ENCODE data around the gene NUAK2. TPM values are rescaled to one million over a fixed set of nuclear protein-coding genes. Genes with fewer than 3 reads are reported as not detected.

NUAK2 gene
- total RNA-seq, 1 experiment from 2014 or later, result 3.9 TPM

DNA sequence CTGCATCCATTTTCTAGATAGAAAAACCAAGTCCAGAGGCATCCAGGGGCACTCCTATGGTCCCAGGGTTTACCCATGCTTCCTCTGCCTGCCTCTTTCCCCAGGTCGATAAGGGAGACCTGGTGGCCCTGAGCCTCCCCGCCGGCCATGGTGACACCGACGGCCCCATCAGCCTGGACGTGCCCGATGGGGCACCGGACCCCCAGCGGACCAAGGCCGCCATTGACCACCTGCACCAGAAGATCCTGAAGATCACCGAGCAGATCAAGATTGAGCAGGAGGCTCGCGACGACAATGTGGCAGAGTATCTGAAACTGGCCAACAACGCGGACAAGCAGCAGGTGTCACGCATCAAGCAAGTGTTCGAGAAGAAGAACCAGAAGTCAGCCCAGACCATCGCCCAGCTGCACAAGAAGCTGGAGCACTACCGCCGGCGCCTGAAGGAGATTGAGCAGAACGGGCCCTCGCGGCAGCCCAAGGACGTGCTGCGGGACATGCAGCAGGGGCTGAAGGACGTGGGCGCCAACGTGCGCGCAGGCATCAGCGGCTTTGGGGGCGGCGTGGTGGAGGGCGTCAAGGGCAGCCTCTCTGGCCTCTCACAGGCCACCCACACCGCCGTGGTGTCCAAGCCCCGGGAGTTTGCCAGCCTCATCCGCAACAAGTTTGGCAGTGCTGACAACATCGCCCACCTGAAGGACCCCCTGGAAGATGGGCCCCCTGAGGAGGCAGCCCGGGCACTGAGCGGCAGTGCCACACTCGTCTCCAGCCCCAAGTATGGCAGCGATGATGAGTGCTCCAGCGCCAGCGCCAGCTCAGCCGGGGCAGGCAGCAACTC is 52.5 kb downstream of the NUAK2 start:
- Histone ChIP-seq H3F3A (ENCODE audit: insufficient read depth, low read depth) (no peaks in the 10 kb centered on the region; the same call in 1 of the 2 replicates), H2AFZ (no peak overlapping the region), H3K27ac (no peak overlapping the region), H3K4me3 (no peak overlapping the region), H3K36me3 (ENCODE audit: low read depth) (no peaks in the 10 kb centered on the region), H3K4me2 (no peak overlapping the region), H3K27me3 (ENCODE audit: insufficient read depth, low read depth) (no peaks in the 10 kb centered on the region), H4K20me1 (ENCODE audit: insufficient read depth) (no peaks in the 10 kb centered on the region), H3K9me3 (ENCODE audit: insufficient read depth, low read depth) (no peaks in the 10 kb centered on the region), H3K79me2 (ENCODE audit: low read depth) (no peaks in the 10 kb centered on the region), H3K9me2 (ENCODE audit: insufficient read depth) (no peaks in the 10 kb centered on the region), H3K4me1 (replicated peaks; ENCODE audit: insufficient read depth) (peaks cover 5% of the 10 kb centered on the region)
- TF ChIP-seq EZH2 (IDR thresholded peaks at IDR 0.05; ENCODE audit: low read depth), result no peak
- TF ChIP-seq, protein P1, sequence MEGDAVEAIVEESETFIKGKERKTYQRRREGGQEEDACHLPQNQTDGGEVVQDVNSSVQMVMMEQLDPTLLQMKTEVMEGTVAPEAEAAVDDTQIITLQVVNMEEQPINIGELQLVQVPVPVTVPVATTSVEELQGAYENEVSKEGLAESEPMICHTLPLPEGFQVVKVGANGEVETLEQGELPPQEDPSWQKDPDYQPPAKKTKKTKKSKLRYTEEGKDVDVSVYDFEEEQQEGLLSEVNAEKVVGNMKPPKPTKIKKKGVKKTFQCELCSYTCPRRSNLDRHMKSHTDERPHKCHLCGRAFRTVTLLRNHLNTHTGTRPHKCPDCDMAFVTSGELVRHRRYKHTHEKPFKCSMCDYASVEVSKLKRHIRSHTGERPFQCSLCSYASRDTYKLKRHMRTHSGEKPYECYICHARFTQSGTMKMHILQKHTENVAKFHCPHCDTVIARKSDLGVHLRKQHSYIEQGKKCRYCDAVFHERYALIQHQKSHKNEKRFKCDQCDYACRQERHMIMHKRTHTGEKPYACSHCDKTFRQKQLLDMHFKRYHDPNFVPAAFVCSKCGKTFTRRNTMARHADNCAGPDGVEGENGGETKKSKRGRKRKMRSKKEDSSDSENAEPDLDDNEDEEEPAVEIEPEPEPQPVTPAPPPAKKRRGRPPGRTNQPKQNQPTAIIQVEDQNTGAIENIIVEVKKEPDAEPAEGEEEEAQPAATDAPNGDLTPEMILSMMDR (conservative IDR thresholded peaks at IDR 0.05), result no peak
- ChIA-PET POLR2A (ENCODE audit: unreplicated experiment) (no interaction called here), CTCF (no interaction called here)
- DNase-seq, result no peak
- no TSS peak for BruUV-seq (replicated peaks)
- intact Hi-C loops (cut with micrococcal nuclease; ENCODE audit: unreplicated experiment), result no loop called here

DNA sequence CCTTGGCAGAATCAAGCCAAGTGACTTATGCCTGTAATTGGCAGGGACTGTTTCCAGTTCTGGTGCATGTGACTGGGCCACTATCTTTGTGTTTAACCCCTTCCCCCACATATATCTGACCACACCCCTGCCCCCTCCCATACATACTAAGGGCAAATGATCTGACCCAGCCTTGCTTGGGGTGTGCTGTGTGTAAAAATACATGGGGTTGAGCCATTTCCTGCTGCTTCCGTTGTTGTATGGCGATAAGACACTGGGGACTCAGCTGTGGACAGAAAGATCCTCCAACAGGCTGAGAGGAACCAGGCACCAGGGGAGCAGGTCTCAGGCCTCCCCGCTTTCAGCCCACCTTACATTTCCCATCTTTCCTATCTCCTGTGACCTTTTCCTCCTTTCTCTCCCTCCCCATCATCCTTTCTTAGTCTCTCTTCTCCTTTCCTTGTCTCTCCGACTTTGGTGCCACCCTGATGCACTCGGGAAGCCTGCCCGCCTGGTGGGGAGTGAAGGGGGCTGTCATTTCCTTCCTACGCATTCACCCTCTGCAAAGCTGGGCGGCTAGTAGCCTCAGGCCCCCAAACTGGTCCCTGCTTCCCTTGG is 54.1 kb downstream of the NUAK2 start:
- POLR2A ChIA-PET (ENCODE audit: unreplicated experiment), result interaction anchor here (0.6 kb wide), 1 partner anchor 378 kb away, joined by 11 read pairs; no protein-coding TSS in a partner anchor

DNA sequence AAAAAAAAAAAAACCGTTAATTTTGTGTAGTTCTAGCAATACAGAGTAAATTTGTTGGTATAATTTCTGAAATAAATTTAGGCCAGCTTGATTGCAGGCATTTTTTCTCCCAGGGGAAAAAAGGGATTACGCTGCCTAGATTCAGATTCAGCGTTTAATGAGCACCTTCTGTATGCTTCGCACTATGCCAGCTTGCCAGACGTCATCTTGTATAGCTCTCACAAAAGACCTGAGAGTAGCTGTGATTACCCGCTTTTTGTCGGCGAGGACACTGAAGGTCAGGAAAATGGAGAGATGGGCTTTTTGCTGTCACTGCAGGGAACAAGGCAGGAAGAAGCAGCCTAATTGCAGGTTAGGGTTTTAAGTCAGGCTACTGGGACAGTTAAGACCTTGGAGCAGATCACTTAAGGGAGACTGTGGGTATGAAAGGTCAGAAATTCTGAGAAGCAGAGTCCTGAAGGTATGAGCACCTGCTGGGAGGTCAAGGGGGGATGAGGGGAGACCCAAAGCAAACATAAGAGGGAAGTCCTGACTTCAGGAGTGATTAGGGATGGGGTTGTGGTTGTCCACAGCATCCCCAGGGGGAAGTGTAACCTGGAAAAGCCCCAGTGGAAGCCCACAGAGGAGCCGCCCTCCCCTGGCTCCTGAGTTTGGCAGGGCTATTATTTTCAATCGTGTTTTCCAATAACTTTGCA is 54.8 kb downstream of the NUAK2 start:
- no TSS peak for BruUV-seq (replicated peaks)
- Histone ChIP-seq H3K9me2 (ENCODE audit: insufficient read depth) (no peaks in the 10 kb centered on the region), H3K9me3 (ENCODE audit: insufficient read depth, low read depth) (no peaks in the 10 kb centered on the region), H3K36me3 (ENCODE audit: low read depth) (no peaks in the 10 kb centered on the region), H3K4me2 (no peak overlapping the region), H2AFZ (no peak overlapping the region), H3K79me2 (ENCODE audit: low read depth) (no peaks in the 10 kb centered on the region), H3K27me3 (ENCODE audit: insufficient read depth, low read depth) (no peaks in the 10 kb centered on the region), H4K20me1 (ENCODE audit: insufficient read depth) (no peaks in the 10 kb centered on the region), H3K4me3 (no peak overlapping the region), H3K4me1 (replicated peaks; ENCODE audit: insufficient read depth) (peaks cover 5% of the 10 kb centered on the region; the same call in 1 of the 2 replicates), H3K27ac (no peak overlapping the region), H3F3A (ENCODE audit: insufficient read depth, low read depth) (peaks cover 5% of the 10 kb centered on the region; the same call in 1 of the 2 replicates)
- ChIA-PET POLR2A (ENCODE audit: unreplicated experiment) (interaction anchor here (0.6 kb wide), 1 partner anchor 379 kb away, joined by 11 read pairs; no protein-coding TSS in a partner anchor), CTCF (interaction anchor here (0.7 kb wide), 1 partner anchor 37 kb away, joined by 3 read pairs; no protein-coding TSS in a partner anchor)
- TF ChIP-seq, protein P1 (conservative IDR thresholded peaks at IDR 0.05), result no peak
- intact Hi-C loops (cut with micrococcal nuclease; ENCODE audit: unreplicated experiment), result no loop called here
- no peak for DNase-seq

More for the DNA sequence above, 54.1 kb downstream of the NUAK2 start:
- H3K27me3 ChIP-seq (ENCODE audit: insufficient read depth, low read depth), result no peaks in the 10 kb centered on the region
- CTCF ChIA-PET, result no interaction called here
- no peaks in the 10 kb centered on the region for H3K36me3 ChIP-seq (ENCODE audit: low read depth)
- no peak overlapping the region for H2AFZ ChIP-seq
- H3K4me3 ChIP-seq, result no peak overlapping the region
- no peaks in the 10 kb centered on the region for H4K20me1 ChIP-seq (ENCODE audit: insufficient read depth)
- no TSS peak for BruUV-seq (replicated peaks)
- TF ChIP-seq EZH2 (IDR thresholded peaks at IDR 0.05; ENCODE audit: low read depth), result no peak
- TF ChIP-seq, protein P1 (conservative IDR thresholded peaks at IDR 0.05), result no peak
- no peak for DNase-seq
- H3K27ac ChIP-seq, result no peak overlapping the region
- H3K79me2 ChIP-seq (ENCODE audit: low read depth), result no peaks in the 10 kb centered on the region
- H3F3A ChIP-seq (ENCODE audit: insufficient read depth, low read depth), result peaks cover 5% of the 10 kb centered on the region; the same call in 1 of the 2 replicates
- no peaks in the 10 kb centered on the region for H3K9me2 ChIP-seq (ENCODE audit: insufficient read depth)
- H3K9me3 ChIP-seq (ENCODE audit: insufficient read depth, low read depth), result no peaks in the 10 kb centered on the region
- no peak overlapping the region for H3K4me2 ChIP-seq
- peaks cover 5% of the 10 kb centered on the region; the same call in 1 of the 2 replicates for H3K4me1 ChIP-seq (replicated peaks; ENCODE audit: insufficient read depth)
- intact Hi-C loops (cut with micrococcal nuclease; ENCODE audit: unreplicated experiment), result no loop called here

All from PC-9 (cell line).